GM12878 (cell line): ENCODE data around the gene DOK7. TPM values are rescaled to one million over a fixed set of nuclear protein-coding genes. Genes with fewer than 3 reads are reported as not detected.

Source experiments
- BHLHE40 ChIP-seq, 2 experiments: fragments of 450-650 bp in 1 of 2; IDR thresholded peaks; 2 replicates each; pipeline ENCODE4 v1.6.1; 2011 to 2017; ENCODE audit warnings: low read depth in 2 of 2, borderline replicate concordance in 1 of 2, improper control_type of control experiment in 1 of 2, low read length in 1 of 2, mild to moderate bottlenecking in 1 of 2
- CREB1 ChIP-seq: IDR thresholded peaks from 2 replicates; pipeline ENCODE4 v1.6.1; 2012; ENCODE audit warnings: low read depth, mild to moderate bottlenecking, inconsistent platforms
- EGR1 ChIP-seq, 2 experiments: IDR thresholded peaks; 1 replicate in 1 of 2; 2 replicates in 1 of 2; pipeline ENCODE4 v1.6.1; 2011 to 2012; ENCODE audit warnings: low read depth in 2 of 2, low read length in 2 of 2, borderline replicate concordance in 1 of 2, mild to moderate bottlenecking in 1 of 2, moderate library complexity in 1 of 2
- EP300 ChIP-seq, 2 experiments: fragments of 150-350 bp in 1 of 2; IDR thresholded peaks; 2 replicates each; pipeline ENCODE4 v1.6.1; 2011 to 2012; ENCODE audit warnings: low read depth in 2 of 2, low read length in 2 of 2, borderline replicate concordance in 1 of 2, improper control_type of control experiment in 1 of 2, inconsistent platforms in 1 of 2; ENCODE audit not compliant: control insufficient read depth in 1 of 2
- FOS ChIP-seq: IDR thresholded peaks from 3 replicates; pipeline ENCODE4 v1.6.1; 2011; ENCODE audit warnings: borderline replicate concordance; ENCODE audit not compliant: insufficient read length; ENCODE audit errors: extremely low read depth
- GATAD2B ChIP-seq: fragments of 450-650 bp; conservative IDR thresholded peaks from 2 replicates; pipeline ENCODE4 v1.6.1; 2017; ENCODE audit warnings: low read depth, mild to moderate bottlenecking, moderate library complexity
- HCFC1 ChIP-seq: fragments of 150-350 bp; IDR thresholded peaks from 2 replicates; pipeline ENCODE4 v1.6.1; 2014; ENCODE audit warnings: low read length
- HDAC2 ChIP-seq: fragments of 200-600 bp; sonication (generic); IDR thresholded peaks from 2 replicates; pipeline ENCODE4 v1.6.1; 2017
- IKZF1 ChIP-seq: fragments of 450-650 bp; conservative IDR thresholded peaks from 2 replicates; pipeline ENCODE4 v1.6.1; 2017; ENCODE audit warnings: antibody characterized with exemption, mild to moderate bottlenecking
- IKZF2 ChIP-seq, 2 experiments: fragments of 450-650 bp; IDR thresholded peaks; 2 replicates each; pipeline ENCODE4 v1.6.1; 2017; ENCODE audit warnings: mild to moderate bottlenecking in 2 of 2, moderate library complexity in 2 of 2
- IRF4 ChIP-seq: IDR thresholded peaks from 2 replicates; pipeline ENCODE4 v1.6.1; 2011; ENCODE audit warnings: low read depth, low read length
- KLF5 ChIP-seq: fragments of 450-650 bp; IDR thresholded peaks from 2 replicates; pipeline ENCODE4 v1.6.1; 2014; ENCODE audit warnings: mild to moderate bottlenecking; ENCODE audit not compliant: partially characterized antibody
- LARP7 ChIP-seq: fragments of 450-650 bp; IDR thresholded peaks from 2 replicates; pipeline ENCODE4 v1.6.1; 2017; ENCODE audit warnings: mild to moderate bottlenecking
- MEF2B ChIP-seq: fragments of 450-650 bp; IDR thresholded peaks from 2 replicates; pipeline ENCODE4 v1.6.1; 2018; ENCODE audit warnings: mild to moderate bottlenecking, moderate library complexity; ENCODE audit not compliant: partially characterized antibody, poor library complexity, severe bottlenecking
- MXI1 ChIP-seq: fragments of 150-350 bp; IDR thresholded peaks from 2 replicates; pipeline ENCODE4 v1.6.1; 2011; ENCODE audit warnings: low read depth, mild to moderate bottlenecking, inconsistent platforms, low read length, improper control_type of control experiment
- MYC ChIP-seq: IDR thresholded peaks from 2 replicates; pipeline ENCODE4 v1.6.1; 2011; ENCODE audit warnings: mild to moderate bottlenecking, low read length, moderate library complexity, inconsistent platforms; ENCODE audit not compliant: insufficient read depth, insufficient replicate concordance, insufficient read length, severe bottlenecking
- NR2F1 ChIP-seq: fragments of 450-650 bp; conservative IDR thresholded peaks from 2 replicates; pipeline ENCODE4 v1.6.1; 2017; ENCODE audit warnings: mild to moderate bottlenecking
- PAX5 ChIP-seq: IDR thresholded peaks from 2 replicates; pipeline ENCODE4 v1.6.1; 2011; ENCODE audit warnings: low read depth, low read length, borderline replicate concordance
- RUNX3 ChIP-seq: IDR thresholded peaks from 2 replicates; pipeline ENCODE4 v1.6.1; 2012; ENCODE audit warnings: low read length, inconsistent platforms
- SMAD5 ChIP-seq: IDR thresholded peaks from 2 replicates; pipeline ENCODE4 v1.6.1; 2016; ENCODE audit warnings: antibody characterized with exemption, low read depth
- SMC3 ChIP-seq: IDR thresholded peaks from 2 replicates; pipeline ENCODE4 v1.6.1; 2011; ENCODE audit warnings: low read length, improper control_type of control experiment, borderline replicate concordance
- SPI1 ChIP-seq: IDR thresholded peaks from 2 replicates; pipeline ENCODE4 v1.6.1; 2011; ENCODE audit warnings: low read depth, mild to moderate bottlenecking, low read length, moderate library complexity, borderline replicate concordance; ENCODE audit not compliant: insufficient read depth
- TARDBP ChIP-seq: IDR thresholded peaks from 2 replicates; pipeline ENCODE4 v1.6.1; 2016; ENCODE audit warnings: borderline replicate concordance
- TCF12 ChIP-seq: IDR thresholded peaks from 2 replicates; pipeline ENCODE4 v1.6.1; 2011; ENCODE audit warnings: low read depth, mild to moderate bottlenecking, low read length
- ZBED1 ChIP-seq: IDR thresholded peaks from 2 replicates; pipeline ENCODE4 v1.6.1; 2016; ENCODE audit warnings: borderline replicate concordance
- polyA plus RNA-seq, 11 experiments: library from polyadenylated mRNA; depleted of rRNA in 4 of 11; unstranded in 6 of 11; stranded (reverse) in 5 of 11; fragments of >200 nt; fragmentation: Nextera tagmentation in 4 of 11; fragmentation: Illumina TruSeq in 1 of 11; extraction: Ambion mirVana in 4 of 11; extraction: Trizol in 1 of 11; gene quantifications; 1 replicate in 1 of 11; 2 replicates in 10 of 11; pipeline versions ENCODE4 v1.2.1 to v1.2.3, GENCODE V29; 2011 to 2016; ENCODE audit warnings: inconsistent platforms in 2 of 11, missing spikeins in 2 of 11, low read depth in 1 of 11
- total RNA-seq, 4 experiments: library from RNA; depleted of rRNA in 3 of 4; stranded (reverse); fragments of >200 nt in 3 of 4; fragmentation: Illumina TruSeq in 1 of 4; extraction: Trizol in 1 of 4; gene quantifications; 2 replicates each; pipeline versions ENCODE4 v1.2.1 to v1.2.3, GENCODE V29; 2013 to 2021
- TF ChIP-seq, protein P1 (sequence below): fragments of 450-650 bp; IDR thresholded peaks from 2 replicates; pipeline ENCODE4 v1.6.1; 2017; ENCODE audit warnings: mild to moderate bottlenecking, moderate library complexity
- TF ChIP-seq, protein P2 (sequence below): fragments of 450-650 bp; IDR thresholded peaks from 2 replicates; pipeline ENCODE4 v1.6.1; 2018; ENCODE audit warnings: mild to moderate bottlenecking, low read depth, moderate library complexity; ENCODE audit not compliant: partially characterized antibody

Gene DOK7
- total and polyA plus RNA-seq, 10 of the 15 experiments (the other 5 are each of a cell fraction or from before 2014, with no cell fraction given): 0.04 to 0.46 (median 0.18) TPM; not detected in 4

DNA sequence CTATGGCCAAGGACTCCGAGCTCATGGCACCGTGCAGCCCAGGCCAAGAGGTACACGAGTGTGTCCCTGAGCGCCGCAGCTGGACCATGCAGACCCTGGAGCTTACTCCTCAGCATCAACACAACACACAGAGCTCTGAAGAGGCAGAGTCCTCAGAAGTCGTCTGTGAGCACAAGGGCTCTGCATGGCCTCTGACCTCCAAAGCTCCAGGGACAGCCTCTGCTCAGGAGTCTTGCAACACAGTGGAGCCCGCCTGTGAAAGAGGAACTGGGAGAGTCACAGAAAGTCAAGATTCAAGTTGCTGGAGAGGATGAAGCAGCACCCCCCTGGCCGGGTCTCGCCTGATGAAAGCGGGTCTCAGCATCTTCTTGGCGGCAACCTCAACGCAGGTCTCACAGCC is 66.3 kb downstream of the DOK7 start (continued):
- TF ChIP-seq KLF5 (no peak), MXI1 (no peak), HCFC1 (no peak), MYC (no peak), HDAC2 (no peak), IKZF1 (0 out of 2 replicates have a peak, but pooled peaks have one; percentile 33), TARDBP (no peak), SMAD5 (no peak), PAX5 (no peak), RUNX3 (no peak), EP300 (IDR thresholded peaks at IDR 0.05; ENCODE audit: borderline replicate concordance in 1 of 2, control insufficient read depth in 1 of 2, low read depth in 2 of 2, low read length in 2 of 2) (0 out of 4 replicates have a peak, but pooled peaks of 1 of the 2 experiments have one; percentile 36), NR2F1 (peak; percentile 95), BHLHE40 (IDR thresholded peaks at IDR 0.05; ENCODE audit: borderline replicate concordance in 1 of 2, low read depth in 2 of 2, low read length in 1 of 2) (no peak), SMC3 (no peak), EGR1 (IDR thresholded peaks at IDR 0.05; ENCODE audit: borderline replicate concordance in 1 of 2, low read depth in 2 of 2, low read length in 2 of 2) (no peak), IKZF2 (IDR thresholded peaks at IDR 0.05) (0 out of 4 replicates have a peak, but pooled peaks have one; percentile 12 to 36), SPI1 (peak; percentile 96), GATAD2B (no peak), MEF2B (peak; percentile 79), TCF12 (no peak), CREB1 (no peak), ZBED1 (no peak), LARP7 (no peak), IRF4 (peak; percentile 73), FOS (no peak)
- TF ChIP-seq, protein P1, sequence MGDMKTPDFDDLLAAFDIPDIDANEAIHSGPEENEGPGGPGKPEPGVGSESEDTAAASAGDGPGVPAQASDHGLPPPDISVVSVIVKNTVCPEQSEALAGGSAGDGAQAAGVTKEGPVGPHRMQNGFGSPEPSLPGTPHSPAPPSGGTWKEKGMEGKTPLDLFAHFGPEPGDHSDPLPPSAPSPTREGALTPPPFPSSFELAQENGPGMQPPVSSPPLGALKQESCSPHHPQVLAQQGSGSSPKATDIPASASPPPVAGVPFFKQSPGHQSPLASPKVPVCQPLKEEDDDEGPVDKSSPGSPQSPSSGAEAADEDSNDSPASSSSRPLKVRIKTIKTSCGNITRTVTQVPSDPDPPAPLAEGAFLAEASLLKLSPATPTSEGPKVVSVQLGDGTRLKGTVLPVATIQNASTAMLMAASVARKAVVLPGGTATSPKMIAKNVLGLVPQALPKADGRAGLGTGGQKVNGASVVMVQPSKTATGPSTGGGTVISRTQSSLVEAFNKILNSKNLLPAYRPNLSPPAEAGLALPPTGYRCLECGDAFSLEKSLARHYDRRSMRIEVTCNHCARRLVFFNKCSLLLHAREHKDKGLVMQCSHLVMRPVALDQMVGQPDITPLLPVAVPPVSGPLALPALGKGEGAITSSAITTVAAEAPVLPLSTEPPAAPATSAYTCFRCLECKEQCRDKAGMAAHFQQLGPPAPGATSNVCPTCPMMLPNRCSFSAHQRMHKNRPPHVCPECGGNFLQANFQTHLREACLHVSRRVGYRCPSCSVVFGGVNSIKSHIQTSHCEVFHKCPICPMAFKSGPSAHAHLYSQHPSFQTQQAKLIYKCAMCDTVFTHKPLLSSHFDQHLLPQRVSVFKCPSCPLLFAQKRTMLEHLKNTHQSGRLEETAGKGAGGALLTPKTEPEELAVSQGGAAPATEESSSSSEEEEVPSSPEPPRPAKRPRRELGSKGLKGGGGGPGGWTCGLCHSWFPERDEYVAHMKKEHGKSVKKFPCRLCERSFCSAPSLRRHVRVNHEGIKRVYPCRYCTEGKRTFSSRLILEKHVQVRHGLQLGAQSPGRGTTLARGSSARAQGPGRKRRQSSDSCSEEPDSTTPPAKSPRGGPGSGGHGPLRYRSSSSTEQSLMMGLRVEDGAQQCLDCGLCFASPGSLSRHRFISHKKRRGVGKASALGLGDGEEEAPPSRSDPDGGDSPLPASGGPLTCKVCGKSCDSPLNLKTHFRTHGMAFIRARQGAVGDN: 0 out of 2 replicates have a peak, but pooled peaks have one; percentile 25
- TF ChIP-seq, protein P2, sequence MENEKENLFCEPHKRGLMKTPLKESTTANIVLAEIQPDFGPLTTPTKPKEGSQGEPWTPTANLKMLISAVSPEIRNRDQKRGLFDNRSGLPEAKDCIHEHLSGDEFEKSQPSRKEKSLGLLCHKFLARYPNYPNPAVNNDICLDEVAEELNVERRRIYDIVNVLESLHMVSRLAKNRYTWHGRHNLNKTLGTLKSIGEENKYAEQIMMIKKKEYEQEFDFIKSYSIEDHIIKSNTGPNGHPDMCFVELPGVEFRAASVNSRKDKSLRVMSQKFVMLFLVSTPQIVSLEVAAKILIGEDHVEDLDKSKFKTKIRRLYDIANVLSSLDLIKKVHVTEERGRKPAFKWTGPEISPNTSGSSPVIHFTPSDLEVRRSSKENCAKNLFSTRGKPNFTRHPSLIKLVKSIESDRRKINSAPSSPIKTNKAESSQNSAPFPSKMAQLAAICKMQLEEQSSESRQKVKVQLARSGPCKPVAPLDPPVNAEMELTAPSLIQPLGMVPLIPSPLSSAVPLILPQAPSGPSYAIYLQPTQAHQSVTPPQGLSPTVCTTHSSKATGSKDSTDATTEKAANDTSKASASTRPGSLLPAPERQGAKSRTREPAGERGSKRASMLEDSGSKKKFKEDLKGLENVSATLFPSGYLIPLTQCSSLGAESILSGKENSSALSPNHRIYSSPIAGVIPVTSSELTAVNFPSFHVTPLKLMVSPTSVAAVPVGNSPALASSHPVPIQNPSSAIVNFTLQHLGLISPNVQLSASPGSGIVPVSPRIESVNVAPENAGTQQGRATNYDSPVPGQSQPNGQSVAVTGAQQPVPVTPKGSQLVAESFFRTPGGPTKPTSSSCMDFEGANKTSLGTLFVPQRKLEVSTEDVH: no peak
